NCI-H526 (cell line): ENCODE results near the gene AFAP1.

Experiments
- DNase-seq, 2 experiments: peaks; one replicate each; lab custom pipeline; 2025; lab: John Stamatoyannopoulos, UW

Gene AFAP1

DNA sequence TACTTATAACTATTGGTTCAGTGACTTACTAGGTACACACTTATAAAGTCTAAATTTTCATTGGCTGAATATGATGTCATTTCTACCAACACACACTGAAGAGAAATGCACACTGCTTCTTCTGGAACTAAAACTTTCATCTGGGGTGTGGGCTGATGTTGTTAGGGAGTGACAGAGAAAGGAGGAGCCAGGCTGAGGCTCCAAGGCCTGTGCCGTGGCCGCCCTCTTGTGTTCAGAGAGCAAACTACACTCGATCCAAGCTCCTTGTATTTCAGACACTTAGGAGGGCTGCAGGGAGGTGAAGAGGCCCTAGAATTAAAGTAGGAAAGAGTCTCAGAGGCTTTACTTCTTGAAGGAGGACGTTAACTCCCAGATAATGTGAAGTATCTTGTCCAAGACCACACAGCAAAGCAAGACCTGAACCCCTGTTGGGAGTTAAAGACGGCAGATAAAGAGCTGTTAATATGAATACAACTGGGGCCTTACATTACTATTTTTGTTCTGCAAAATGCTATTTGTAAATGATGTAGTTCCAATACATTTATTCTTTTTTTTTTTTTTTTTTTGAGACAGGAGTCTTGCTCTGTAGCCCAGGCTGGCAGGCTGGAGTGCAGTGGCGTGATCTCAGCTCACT, 137.5 kb downstream of the AFAP1 start:
- peak; percentile 25 to 82 for DNase-seq

DNA sequence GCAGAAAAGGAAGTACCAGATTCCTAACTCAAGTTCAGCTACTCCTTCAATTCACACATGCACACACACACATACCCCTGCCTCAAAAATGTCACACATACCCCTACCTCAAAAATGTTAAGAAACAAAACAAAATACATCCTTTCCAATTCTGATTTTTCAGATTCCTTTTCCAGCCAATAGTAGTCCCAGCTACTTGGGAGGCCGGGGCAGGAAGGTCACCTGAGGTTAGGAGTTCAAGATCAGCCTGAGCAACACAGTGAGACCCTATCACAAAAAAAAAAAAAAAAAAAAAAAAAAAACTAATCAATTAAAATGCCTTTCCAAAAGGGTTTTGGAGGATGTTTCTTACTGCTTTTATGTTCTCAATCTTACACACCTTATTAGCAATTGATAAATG, 138.0 kb downstream of the AFAP1 start:
- no peak for DNase-seq

DNA sequence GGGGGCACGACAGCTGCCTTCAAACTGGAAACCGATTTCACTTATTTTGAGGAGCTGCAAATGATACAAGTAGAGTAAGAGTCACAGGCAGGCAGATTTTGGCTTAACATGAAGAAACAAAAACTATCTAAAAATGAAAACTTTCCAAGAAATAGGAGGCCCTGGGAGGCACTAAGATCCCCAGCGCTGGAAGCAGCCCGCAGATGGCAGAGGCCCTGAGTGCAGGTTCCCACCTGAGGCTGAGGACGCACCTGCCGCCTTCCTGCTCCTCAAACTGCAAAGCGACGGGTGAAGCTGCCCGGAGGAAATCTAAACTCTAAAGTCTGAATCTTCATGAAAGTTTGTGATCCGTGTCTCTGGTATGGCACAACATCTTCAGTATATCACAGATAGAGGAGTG, 138.7 kb downstream of the AFAP1 start:
- no peak for DNase-seq

DNA sequence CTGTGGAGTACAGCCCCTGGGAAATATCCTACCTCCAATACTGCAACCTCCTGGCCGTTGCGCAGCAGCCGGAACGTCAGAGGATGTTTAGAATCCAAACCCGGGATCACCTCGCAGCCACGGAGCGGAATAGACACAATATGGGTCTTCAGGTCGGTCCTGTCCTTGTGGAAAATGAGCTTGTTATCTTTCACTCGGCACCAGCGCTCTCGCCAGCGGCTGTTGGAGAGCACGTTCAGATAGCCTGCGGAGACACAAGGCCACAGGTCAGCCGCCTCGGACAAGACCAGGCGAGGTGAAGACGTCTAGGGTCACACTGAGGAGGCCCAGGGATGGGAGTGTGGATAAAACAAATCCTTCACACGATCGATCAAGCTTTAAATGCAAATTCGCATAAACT, 139.3 kb downstream of the AFAP1 start:
- no peak for DNase-seq

DNA sequence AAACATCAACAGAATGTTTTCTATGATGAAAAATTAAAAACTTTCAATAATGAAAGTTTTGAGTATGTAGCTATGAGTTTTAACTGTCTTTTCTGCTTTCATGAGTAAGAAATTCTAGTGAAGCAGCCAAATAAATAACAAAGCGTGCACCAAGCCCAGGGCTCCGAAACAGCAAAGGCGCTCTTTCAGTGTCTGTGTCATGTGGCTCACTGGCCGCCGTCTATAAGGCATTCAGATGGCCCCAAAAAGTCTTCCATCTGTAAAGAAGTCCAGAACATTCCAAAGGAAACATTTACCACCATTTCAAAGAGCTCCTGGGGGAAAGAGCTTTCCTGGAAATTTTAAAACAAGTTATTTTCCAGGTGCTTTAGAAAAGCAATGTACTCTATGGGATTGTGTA, 139.9 kb downstream of the AFAP1 start:
- no peak for DNase-seq

DNA sequence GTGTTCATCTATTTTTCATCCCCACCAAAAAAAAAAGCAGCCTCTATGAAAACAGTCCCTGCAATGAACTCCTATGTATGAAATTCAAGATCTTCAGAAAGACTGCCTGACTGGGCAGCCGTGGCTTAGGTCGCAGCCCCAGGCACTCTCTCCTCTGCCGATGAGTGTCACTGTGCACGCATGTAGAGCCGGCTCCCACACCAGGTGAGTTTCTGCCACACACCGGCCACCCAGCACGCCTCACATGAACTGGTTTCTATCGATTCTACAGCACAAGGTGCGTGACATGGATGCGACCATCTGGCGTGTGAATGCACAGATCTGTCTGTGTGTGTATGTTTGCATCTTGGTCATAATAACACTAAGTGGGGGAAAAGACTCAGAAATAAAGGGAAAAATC, 140.4 kb downstream of the AFAP1 start:
- DNase-seq, result no peak

DNA sequence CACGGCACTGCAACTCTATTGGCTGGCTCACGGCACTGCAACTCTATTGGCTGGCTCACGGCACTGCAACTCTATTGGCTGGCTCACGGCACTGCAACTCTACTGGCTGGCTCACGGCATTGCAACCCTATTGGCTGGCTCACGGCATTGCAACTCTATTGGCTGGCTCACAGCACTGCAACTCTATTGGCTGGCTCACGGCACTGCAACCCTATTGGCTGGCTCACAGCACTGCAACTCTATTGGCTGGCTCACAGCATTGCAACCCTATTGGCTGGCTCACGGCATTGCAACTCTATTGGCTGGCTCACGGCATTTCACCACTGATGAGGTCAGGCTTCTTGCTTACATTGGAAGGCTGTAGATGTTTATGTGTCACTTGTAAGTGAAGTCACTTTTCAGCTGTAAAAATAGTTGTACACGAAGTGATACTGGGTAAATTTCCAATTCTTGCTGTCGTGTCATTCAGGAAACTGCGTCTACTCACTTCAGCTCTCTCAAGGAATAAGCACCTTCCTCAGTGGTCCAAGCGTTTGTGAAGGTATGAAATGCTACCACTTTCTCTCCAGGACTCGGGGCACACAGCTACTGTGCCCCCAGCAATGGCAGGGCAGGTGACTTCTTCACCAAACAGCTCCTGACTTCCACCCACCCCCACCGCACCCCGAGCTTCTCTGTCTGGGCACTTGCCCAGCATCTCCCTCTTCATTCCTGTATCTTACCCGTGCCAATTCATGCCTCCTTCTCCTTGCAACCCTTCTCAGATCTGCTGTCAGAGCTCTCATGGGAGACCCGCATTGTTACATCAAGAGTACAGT, 141.3 kb downstream of the AFAP1 start:
- no peak for DNase-seq

DNA sequence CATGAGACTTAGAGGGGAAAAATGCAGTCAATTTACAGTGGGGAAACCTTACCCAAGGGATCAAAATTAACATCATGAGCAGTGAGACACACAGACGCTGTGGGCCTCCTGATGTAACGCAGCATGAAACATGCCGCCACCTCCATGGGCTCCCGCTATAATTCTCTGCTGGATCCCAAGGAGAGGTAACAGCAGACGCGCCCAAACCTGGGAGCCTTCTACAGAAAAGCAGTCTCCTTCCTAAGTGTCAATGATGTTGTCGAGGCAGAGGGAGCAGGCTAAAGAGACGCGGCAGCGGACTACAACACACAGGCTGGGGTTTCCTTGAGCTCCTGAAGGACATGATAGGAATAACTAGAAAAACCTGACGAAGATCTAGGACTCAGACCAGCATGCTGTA, 142.3 kb downstream of the AFAP1 start:
- DNase-seq, result no peak

DNA sequence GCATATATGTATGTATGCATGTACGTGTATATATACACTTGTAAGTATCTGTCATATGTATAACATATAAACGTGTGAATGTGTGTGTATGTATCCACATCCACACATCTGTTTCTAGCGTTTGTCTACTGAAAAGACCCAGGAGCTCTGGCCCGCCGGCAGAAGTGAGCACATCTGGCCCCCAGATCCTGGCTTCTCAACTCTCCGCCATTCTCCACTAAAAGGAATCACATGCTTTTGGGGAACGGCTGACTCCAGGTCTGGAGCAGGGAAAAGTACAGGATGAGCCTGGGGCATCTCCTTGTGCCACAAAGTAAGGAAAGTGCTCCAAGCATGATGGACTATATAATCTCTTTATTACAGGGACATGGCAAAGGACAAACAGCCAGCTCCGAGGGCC, 143.7 kb downstream of the AFAP1 start:
- DNase-seq, result no peak

DNA sequence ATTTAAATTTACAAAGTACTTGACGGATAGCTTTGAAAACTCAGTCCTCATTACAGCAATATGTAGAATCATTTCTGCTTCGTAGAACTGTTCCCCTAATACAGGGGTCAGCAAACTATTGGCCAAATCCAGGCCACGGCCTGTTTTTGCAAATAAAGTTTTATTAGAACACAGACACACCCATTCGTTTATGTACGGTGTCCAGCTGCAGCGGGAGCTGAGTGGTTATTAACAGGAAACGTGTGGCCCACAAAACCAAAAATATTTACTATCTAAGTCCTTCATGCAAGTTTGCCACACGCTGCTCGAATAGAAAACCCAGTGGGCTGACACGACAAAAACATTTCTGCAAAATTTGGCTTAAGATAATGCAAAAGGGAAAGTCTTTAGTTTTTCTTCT, 146.5 kb downstream of the AFAP1 start:
- DNase-seq, result peak in 1 of 2 experiments; percentile 63

DNA sequence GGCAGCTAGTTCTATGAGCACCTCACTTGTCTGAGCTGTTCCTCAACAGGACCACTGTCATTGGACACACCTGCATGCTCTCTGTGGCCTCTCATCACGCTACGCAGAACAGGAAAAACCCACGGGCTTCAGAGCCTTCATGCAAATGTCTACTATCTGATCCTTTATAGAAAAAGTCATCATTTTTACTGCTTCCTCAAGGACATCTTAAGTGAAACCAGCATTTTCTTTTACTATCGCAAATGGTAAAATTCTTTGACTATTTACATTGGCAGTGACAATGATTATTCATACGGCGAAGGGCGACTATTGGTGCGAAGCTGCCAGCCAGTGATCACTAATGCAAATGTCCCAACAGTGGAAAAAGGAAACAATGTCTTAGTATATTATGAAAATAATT, 147.0 kb downstream of the AFAP1 start:
- DNase-seq, result peak; percentile 90

DNA sequence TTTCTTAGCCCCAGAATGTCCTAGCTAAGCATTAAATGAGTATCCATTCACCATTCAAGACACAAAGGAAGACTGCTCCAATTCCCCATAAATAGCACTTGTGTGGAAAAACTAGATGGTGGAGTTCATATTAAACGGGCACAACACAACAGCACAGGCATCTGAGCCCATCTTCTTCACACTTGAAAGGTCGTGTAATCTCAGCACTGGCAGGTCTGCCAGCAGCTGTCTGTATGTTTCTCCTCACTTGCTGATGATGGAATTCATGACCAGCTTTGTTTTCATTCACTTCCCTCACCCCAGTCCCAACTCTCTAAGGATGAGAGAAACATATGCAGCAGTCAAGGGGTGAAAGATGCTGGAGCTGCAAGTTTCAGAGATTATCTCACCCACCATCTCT, 148.7 kb downstream of the AFAP1 start:
- no peak for DNase-seq

DNA sequence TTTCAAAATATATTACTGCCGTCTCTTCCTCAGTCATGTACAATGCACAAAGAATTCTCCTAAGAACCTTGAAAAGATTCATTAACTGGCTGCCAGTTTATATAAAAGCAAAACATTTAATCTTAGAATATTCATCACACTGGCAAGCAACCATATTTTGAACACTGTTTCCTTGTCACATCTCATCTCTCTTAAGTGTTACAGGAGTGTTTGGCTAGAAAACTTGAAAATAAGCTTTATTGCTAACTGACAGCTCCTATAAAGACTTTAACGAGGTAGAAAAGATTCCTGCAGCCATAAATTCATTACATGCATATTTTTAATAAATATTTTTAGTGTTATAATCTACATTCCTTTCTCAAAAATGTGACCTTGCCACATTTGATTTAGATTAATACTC, 149.6 kb downstream of the AFAP1 start:
- no peak for DNase-seq

DNA sequence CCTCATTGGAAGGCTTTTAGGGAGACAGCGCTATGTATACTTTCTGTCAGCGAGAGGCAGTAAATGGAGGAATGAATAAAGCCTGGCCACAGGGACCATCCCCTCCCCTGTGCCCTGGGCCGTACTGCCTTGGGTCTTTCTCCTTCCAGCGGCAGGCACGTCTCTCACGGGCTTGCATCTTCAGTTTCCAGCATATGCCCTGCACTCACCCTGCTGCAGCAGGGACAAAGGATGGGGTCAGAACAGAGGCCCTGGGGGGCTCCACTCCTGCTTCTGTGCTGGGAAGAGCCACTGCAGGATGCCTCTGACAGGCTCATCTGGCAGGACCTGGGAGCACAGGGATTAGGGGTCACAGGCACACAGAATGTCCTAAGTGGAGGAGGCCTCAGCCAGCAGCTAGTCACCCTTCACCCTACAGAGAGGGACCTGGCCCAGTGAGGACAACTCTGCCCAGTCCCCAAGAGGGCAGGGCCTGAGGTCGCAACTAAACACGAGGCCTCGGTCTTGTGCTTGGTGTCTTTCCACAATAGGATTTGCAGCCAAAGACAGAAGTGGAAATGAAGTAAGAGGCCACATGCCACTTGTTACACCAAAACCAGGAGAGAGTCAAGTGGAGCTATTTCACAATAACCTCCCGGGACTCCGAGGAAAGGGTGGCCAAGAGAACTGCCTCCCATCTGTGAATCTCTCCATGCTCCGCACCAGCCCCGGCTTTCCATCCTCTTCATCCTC, 150.8 kb downstream of the AFAP1 start:
- DNase-seq, result no peak

DNA sequence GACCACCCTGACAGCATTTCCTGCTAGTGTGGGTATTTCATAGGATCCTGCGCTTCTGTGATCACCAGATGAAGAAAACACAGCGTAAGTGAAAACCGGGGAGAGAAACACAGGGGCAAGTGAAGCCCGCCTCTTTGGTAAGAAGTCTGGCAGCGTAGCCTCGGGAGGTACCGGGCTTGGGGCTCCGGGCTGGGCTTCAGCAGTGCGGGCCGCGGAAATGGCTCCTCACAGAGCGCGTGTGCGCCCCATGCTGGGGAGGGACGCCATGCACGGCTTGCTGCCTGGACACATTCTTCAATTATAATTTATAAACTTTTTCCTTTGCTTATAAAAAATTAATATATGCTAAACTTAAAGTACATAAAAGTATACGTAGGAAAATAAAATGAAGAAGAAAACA, 151.5 kb downstream of the AFAP1 start:
- no peak for DNase-seq

DNA sequence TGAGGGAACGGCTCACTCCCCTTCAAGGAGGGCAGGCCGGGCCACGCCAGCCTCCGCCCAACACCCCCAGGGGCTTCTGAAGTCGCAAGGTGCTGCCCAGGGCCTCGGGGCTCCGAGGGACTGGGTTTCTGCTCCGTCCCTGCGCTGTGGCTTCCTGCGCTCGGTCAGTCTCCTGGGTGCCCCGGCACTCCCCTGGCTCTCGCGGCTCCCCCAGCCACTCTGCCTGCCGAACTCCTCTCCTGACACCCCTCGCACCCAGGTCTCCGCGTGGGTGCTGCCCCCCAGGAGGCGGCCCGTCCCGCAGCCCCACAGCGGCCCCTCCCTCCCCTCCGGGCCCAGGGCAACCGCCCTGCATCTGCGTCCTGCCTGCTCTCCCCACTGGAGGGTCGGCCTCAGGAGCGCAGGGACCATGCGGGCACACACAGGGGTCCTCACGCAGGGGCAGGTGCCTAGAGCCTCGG, 151.9 kb downstream of the AFAP1 start:
- DNase-seq, result no peak

DNA sequence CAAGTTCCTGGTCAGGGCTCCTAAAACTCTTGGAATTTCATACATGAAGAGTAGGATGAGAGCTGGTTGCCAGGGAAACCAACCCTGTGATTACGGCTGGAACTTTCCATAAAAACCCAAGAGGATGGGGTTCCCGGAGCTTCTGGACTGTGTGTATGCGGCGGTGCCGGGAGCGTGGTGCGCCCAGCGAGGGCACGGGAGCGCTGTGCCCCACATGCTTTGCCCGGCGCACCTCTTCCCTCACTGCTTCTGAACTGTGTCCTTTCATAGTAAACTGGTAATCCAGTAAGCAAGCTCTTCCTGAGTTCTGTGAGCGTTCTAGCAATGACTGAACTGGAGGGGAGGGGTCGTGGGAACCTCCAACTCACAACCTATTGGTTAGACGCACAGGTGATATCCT, 152.6 kb downstream of the AFAP1 start:
- DNase-seq, result no peak

DNA sequence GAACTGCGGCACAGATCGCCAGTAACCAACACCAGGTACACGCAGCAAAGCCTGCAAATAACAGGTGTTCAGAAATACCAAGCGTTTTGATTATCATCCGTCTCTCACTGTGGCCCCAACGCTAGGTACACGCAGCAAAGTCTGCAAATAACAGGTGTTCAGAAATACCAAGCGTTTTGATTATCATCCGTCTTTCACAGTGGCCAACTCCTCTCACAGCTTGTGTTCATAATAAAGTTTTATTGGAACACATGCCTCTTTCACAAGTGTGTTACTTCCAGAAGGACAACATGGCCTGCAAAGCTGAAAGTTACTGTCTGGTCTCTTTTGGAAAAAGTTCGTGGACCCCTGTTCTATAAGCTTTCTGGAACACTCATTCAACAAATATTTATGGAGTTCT, 153.1 kb downstream of the AFAP1 start:
- DNase-seq, result no peak

DNA sequence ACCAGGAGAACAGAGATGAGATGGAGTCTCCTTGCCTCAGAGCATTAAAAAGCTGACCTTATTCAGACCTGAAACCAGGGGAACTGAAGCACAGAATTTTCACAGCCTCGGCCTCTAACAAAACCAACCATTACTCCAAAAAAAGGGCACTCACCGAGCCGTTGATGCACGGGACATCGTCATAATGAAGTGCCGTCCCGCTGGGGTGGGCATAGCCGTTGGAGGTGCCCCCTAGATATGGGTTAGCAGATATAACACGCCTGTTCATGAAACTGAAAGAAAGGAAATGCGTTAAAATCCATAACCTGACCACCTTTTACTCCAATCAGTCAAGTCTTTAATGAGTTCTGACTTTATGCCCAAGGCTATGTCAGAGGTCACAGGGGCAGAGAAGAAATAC, 153.6 kb downstream of the AFAP1 start:
- DNase-seq, result no peak

DNA sequence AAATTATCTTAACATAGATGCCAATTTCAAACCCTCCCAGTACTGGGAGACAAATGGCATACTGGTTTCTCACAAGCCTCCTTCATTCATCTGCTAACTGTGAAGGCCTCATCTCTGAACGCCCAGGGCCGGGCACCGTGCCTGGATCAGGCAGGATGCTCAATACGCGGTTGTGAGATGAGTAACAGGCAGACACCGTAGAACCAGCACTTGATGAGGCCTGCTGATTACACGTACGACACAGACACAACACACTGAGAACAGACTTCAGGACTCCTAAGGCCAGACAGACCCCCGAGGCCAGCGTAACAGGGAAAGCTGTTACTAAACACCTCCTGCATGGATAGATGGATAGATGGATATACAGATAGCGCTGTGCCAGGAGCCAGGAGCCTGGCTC, 154.6 kb downstream of the AFAP1 start:
- no peak for DNase-seq

DNA sequence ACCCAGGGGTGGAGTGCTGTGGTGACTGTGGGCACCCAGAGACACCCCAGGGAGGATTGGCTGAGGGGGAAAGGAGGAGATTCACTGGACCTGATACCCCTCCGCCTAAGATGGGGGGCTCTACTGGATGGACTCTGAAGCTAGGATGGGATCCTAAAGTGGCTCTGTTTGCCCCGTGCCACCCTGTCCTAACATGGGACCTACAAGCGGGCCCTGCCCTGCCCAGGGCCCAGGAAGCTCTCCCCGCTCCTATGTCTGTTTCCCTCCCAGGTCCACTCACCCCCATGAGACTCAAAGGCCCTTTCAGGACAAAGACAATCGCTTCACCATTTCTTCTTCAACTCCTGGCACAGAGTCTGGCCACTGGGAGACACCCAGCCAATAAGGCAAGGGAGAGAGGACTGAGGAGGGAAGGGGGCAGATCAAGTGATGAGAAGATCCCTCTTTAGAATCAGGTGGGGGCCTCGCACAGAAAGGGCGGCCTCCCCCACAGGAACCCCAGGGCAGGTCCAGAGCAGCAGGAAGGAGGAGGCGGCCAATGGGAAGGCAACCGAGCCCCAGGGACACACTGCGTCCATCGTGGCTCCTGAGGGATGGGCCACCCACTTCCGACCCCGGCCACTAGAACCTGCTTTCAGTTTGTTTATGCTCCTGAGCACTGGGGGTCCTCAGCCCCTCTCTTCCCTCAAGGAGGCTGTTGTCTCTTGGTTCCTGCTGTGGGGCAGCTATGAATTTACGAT, 155.4 kb downstream of the AFAP1 start:
- DNase-seq, result no peak

DNA sequence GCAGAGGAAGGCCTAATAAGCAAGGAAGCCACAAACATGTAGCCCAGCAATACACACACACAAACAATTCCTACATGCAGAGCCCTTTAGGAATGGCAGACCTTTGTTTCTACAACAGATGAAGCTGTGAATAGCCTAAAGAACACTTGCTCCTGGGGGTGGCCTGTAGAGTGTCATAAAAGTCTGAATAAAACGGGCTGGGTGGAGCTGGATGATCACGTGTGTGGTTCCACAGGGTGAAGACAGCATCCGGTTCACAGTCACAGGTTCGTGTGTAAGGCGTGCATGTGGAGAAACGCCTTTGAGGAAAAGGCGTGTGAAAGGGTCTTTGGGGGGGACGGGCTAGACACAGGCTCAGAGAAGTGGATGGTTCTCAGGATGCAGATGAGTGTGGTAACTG, 156.1 kb downstream of the AFAP1 start:
- no peak for DNase-seq
